IMR-90 (cell line): Measurements from ENCODE around the gene CRAMP1.

Source experiments
- CEBPB ChIP-seq: IDR thresholded peaks from 2 replicates; pipeline ENCODE4 v1.6.1; 2012; ENCODE audit warnings: low read depth, low read length, improper control_type of control experiment
- CHD1 ChIP-seq: IDR thresholded peaks from 2 replicates; pipeline ENCODE4 v1.6.1; 2012; ENCODE audit warnings: low read depth, low read length, improper control_type of control experiment
- CTCF ChIP-seq: conservative IDR thresholded peaks from 2 replicates; pipeline ENCODE4 v1.5.1; 2012; ENCODE audit warnings: mild to moderate bottlenecking, low read depth, low read length, improper control_type of control experiment
- FOS ChIP-seq: fragments of 150-350 bp; IDR thresholded peaks from 2 replicates; pipeline ENCODE4 v1.6.1; 2016; ENCODE audit warnings: low read depth, low read length
- MAFK ChIP-seq: IDR thresholded peaks from 2 replicates; pipeline ENCODE4 v1.6.1; 2012; ENCODE audit warnings: low read depth, low read length, improper control_type of control experiment
- MXI1 ChIP-seq: IDR thresholded peaks from 2 replicates; pipeline ENCODE4 v1.6.1; 2012; ENCODE audit warnings: low read depth, mild to moderate bottlenecking, low read length, moderate library complexity, borderline replicate concordance
- POLR2A ChIP-seq: IDR thresholded peaks from 2 replicates; pipeline ENCODE4 v1.6.1; 2012; ENCODE audit warnings: mild to moderate bottlenecking, low read depth, low read length
- RAD21 ChIP-seq: IDR thresholded peaks from 2 replicates; pipeline ENCODE4 v1.6.1; 2012; ENCODE audit warnings: low read length, improper control_type of control experiment
- RFX5 ChIP-seq: IDR thresholded peaks from 2 replicates; pipeline ENCODE4 v1.8.0; 2012; ENCODE audit warnings: low read depth, mild to moderate bottlenecking, low read length, moderate library complexity
- SMC3 ChIP-seq: fragments of 150-350 bp; IDR thresholded peaks from 2 replicates; pipeline ENCODE4 v1.6.1; 2016; ENCODE audit warnings: low read depth, mild to moderate bottlenecking, antibody characterized with exemption, low read length, moderate library complexity
- TF ChIP-seq, protein P1 (sequence below): fragments of 150-350 bp; IDR thresholded peaks from 2 replicates; pipeline ENCODE4 v1.6.1; 2016; ENCODE audit warnings: low read depth, mild to moderate bottlenecking, low read length, moderate library complexity, borderline replicate concordance
- TF ChIP-seq, protein P2 (sequence below): fragments of 150-350 bp; IDR thresholded peaks from 2 replicates; pipeline ENCODE4 v1.6.1; 2017; ENCODE audit warnings: mild to moderate bottlenecking, antibody characterized with exemption, low read length, low read depth

DNA sequence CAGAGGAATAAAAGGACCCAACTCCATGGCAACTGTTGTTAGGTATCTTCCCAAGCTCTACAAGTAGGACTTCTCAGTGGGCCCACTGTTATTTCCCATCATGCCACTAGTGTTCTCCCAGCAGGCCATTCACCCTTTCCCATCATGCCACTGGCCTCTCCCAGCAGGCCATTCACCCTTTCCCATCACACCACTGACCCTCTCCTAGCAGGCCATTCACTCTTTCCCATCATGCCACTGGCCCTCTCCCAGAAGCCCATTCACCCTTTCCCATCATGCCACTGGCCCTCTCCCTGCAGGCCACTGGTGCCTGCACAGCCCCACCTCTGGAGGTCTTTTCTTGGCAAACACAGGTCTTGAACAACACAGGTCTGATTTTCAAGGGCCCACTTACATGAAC is 36.6 kb upstream of the CRAMP1 start:
- TF ChIP-seq CTCF: no peak
- TF ChIP-seq POLR2A: no peak
- TF ChIP-seq, protein P1, sequence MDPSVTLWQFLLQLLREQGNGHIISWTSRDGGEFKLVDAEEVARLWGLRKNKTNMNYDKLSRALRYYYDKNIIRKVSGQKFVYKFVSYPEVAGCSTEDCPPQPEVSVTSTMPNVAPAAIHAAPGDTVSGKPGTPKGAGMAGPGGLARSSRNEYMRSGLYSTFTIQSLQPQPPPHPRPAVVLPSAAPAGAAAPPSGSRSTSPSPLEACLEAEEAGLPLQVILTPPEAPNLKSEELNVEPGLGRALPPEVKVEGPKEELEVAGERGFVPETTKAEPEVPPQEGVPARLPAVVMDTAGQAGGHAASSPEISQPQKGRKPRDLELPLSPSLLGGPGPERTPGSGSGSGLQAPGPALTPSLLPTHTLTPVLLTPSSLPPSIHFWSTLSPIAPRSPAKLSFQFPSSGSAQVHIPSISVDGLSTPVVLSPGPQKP: no peak
- TF ChIP-seq, protein P2, sequence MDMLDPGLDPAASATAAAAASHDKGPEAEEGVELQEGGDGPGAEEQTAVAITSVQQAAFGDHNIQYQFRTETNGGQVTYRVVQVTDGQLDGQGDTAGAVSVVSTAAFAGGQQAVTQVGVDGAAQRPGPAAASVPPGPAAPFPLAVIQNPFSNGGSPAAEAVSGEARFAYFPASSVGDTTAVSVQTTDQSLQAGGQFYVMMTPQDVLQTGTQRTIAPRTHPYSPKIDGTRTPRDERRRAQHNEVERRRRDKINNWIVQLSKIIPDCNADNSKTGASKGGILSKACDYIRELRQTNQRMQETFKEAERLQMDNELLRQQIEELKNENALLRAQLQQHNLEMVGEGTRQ: no peak
- TF ChIP-seq CHD1: no peak
- TF ChIP-seq RAD21: no peak
- TF ChIP-seq MAFK: no peak
- no peak for TF ChIP-seq MXI1
- no peak for TF ChIP-seq CEBPB
- no peak for TF ChIP-seq FOS
- no peak for TF ChIP-seq SMC3
- TF ChIP-seq RFX5: no peak
